ENCODE measurements around the gene SYNE3. TPM values are rescaled to one million over a fixed set of nuclear protein-coding genes. Genes with fewer than 3 reads are reported as not detected.
A peak's percentile ranks its signal among the peaks of the same experiment; 100 is the strongest.

The SYNE3 gene
- total and polyA plus RNA-seq, 5 donors from 2014 or later: 2.7 to 71.7 (median 4.1) TPM

- H3K9me3 Mint-ChIP-seq: no peaks in the 10 kb centered on the region
- peaks cover 20% of the 10 kb centered on the region for H3K36me3 Mint-ChIP-seq
- H3K4me3 ChIP-seq (ENCODE audit: low read depth, low read length): no peak overlapping the region
- no peak for ATAC-seq (ENCODE audit: low read depth in 2 of 2)
- H3K36me3 ChIP-seq (ENCODE audit: control insufficient read depth, insufficient read depth, low read length): peaks cover 7% of the 10 kb centered on the region
- peak overlapping the region; percentile 71 to 83 (median 82) for H3K27ac Mint-ChIP-seq
- no peak overlapping the region for H3K4me3 Mint-ChIP-seq
- no peaks in the 10 kb centered on the region for H3K27me3 Mint-ChIP-seq
- no peaks in the 10 kb centered on the region for H3K27me3 ChIP-seq (ENCODE audit: control insufficient read depth, insufficient read depth, low read length)
- H3K9me3 ChIP-seq (ENCODE audit: control insufficient read depth in 2 of 2, low read length in 2 of 2): no peaks in the 10 kb centered on the region
- DNase-seq: no peak
- H3K27ac ChIP-seq (ENCODE audit: insufficient read depth, low read length, poor library complexity, severe bottlenecking): no peak overlapping the region
- H3K4me1 ChIP-seq (ENCODE audit: control insufficient read depth, insufficient read depth, low read length, poor library complexity, severe bottlenecking): peaks cover 16% of the 10 kb centered on the region
- H3K4me1 Mint-ChIP-seq: peaks cover 19 to 86% (median 60%) of the 10 kb centered on the region in 4 donors
Observed at GRCh38 chr14:95487669-95488084, 28.8 kb downstream of the SYNE3 start.

- peaks cover 2% of the 10 kb centered on the region for H3K36me3 ChIP-seq (ENCODE audit: control insufficient read depth, insufficient read depth, low read length)
- H3K4me3 ChIP-seq (ENCODE audit: low read depth, low read length): no peak overlapping the region
- DNase-seq: no peak
- peaks cover 16% of the 10 kb centered on the region for H3K36me3 Mint-ChIP-seq
- no peaks in the 10 kb centered on the region for H3K27me3 Mint-ChIP-seq
- H3K4me1 Mint-ChIP-seq: peaks cover 18 to 83% (median 60%) of the 10 kb centered on the region in 4 donors
- H3K9me3 Mint-ChIP-seq: no peaks in the 10 kb centered on the region
- H3K9me3 ChIP-seq (ENCODE audit: control insufficient read depth in 2 of 2, low read length in 2 of 2): no peaks in the 10 kb centered on the region
- H3K27me3 ChIP-seq (ENCODE audit: control insufficient read depth, insufficient read depth, low read length): no peaks in the 10 kb centered on the region
- ATAC-seq (ENCODE audit: low read depth in 2 of 2): no peak
- H3K4me1 ChIP-seq (ENCODE audit: control insufficient read depth, insufficient read depth, low read length, poor library complexity, severe bottlenecking): peaks cover 16% of the 10 kb centered on the region
- no peak overlapping the region for H3K4me3 Mint-ChIP-seq
- H3K27ac Mint-ChIP-seq: peak overlapping the region; percentile 71 to 83 (median 82)
- no peak overlapping the region for H3K27ac ChIP-seq (ENCODE audit: insufficient read depth, low read length, poor library complexity, severe bottlenecking)
Observed at GRCh38 chr14:95486875-95487668, 29.4 kb downstream of the SYNE3 start.

- H3K4me3 ChIP-seq (ENCODE audit: low read depth, low read length): no peak overlapping the region
- H3K27me3 ChIP-seq (ENCODE audit: control insufficient read depth, insufficient read depth, low read length): no peaks in the 10 kb centered on the region
- H3K4me3 Mint-ChIP-seq: peak overlapping the region in 1 of 4 donors; percentile 35
- ATAC-seq (ENCODE audit: low read depth in 2 of 2) (no peak), DNase-seq (no peak)
- H3K9me3 ChIP-seq (ENCODE audit: control insufficient read depth in 2 of 2, low read length in 2 of 2): no peaks in the 10 kb centered on the region
- H3K9me3 Mint-ChIP-seq: peaks cover 0 to under 1% (median 0%) of the 10 kb centered on the region in 7 donors
- peaks cover 26% of the 10 kb centered on the region for H3K4me1 ChIP-seq (ENCODE audit: control insufficient read depth, insufficient read depth, low read length, poor library complexity, severe bottlenecking)
- peak overlapping the region; percentile 82 to 96 (median 90) for H3K27ac Mint-ChIP-seq
- no peaks in the 10 kb centered on the region for H3K27me3 Mint-ChIP-seq
- peaks cover 12 to 81% (median 56%) of the 10 kb centered on the region in 4 donors for H3K4me1 Mint-ChIP-seq
- H3K36me3 Mint-ChIP-seq: peaks cover 18% of the 10 kb centered on the region
- H3K36me3 ChIP-seq (ENCODE audit: control insufficient read depth, insufficient read depth, low read length): peaks cover 2% of the 10 kb centered on the region
- no peak overlapping the region for H3K27ac ChIP-seq (ENCODE audit: insufficient read depth, low read length, poor library complexity, severe bottlenecking)
Observed at GRCh38 chr14:95485222-95485819, 31.1 kb downstream of the SYNE3 start.

GRCh38 chr14:95484296-95484695 lies 32.2 kb downstream of the SYNE3 start:
- Histone ChIP-seq H3K36me3 (ENCODE audit: control insufficient read depth, insufficient read depth, low read length) (peaks cover 2% of the 10 kb centered on the region), H3K27ac (ENCODE audit: insufficient read depth, low read length, poor library complexity, severe bottlenecking) (no peak overlapping the region), H3K27me3 (ENCODE audit: control insufficient read depth, insufficient read depth, low read length) (no peaks in the 10 kb centered on the region), H3K4me3 (ENCODE audit: low read depth, low read length) (no peak overlapping the region), H3K4me1 (ENCODE audit: control insufficient read depth, insufficient read depth, low read length, poor library complexity, severe bottlenecking) (peaks cover 34% of the 10 kb centered on the region), H3K9me3 (ENCODE audit: control insufficient read depth in 2 of 2, low read length in 2 of 2) (no peaks in the 10 kb centered on the region)
- peaks cover 21% of the 10 kb centered on the region for H3K36me3 Mint-ChIP-seq
- peaks cover 12 to 84% (median 58%) of the 10 kb centered on the region in 4 donors for H3K4me1 Mint-ChIP-seq
- H3K4me3 Mint-ChIP-seq: no peak overlapping the region
- peaks cover 0 to 2% (median 0%) of the 10 kb centered on the region in 7 donors for H3K9me3 Mint-ChIP-seq
- H3K27me3 Mint-ChIP-seq: no peaks in the 10 kb centered on the region
- peak overlapping the region in 2 of 3 donors; percentile 82 to 88 for H3K27ac Mint-ChIP-seq
- ATAC-seq (ENCODE audit: low read depth in 2 of 2) (no peak), DNase-seq (no peak)

GRCh38 chr14:95483309-95484165 lies 32.9 kb downstream of the SYNE3 start:
- Mint-ChIP-seq H3K9me3 (peaks cover 0 to 2% (median 0%) of the 10 kb centered on the region in 7 donors), H3K4me3 (peak overlapping the region in 1 of 4 donors; percentile 39), H3K4me1 (peaks cover 12 to 83% (median 56%) of the 10 kb centered on the region in 4 donors), H3K36me3 (peaks cover 21% of the 10 kb centered on the region), H3K27me3 (no peaks in the 10 kb centered on the region), H3K27ac (peak overlapping the region; percentile 76 to 91 (median 82))
- Histone ChIP-seq H3K4me3 (ENCODE audit: low read depth, low read length) (no peak overlapping the region), H3K36me3 (ENCODE audit: control insufficient read depth, insufficient read depth, low read length) (peaks cover 2% of the 10 kb centered on the region), H3K27ac (ENCODE audit: insufficient read depth, low read length, poor library complexity, severe bottlenecking) (no peak overlapping the region), H3K9me3 (ENCODE audit: control insufficient read depth in 2 of 2, low read length in 2 of 2) (no peaks in the 10 kb centered on the region), H3K4me1 (ENCODE audit: control insufficient read depth, insufficient read depth, low read length, poor library complexity, severe bottlenecking) (peaks cover 32% of the 10 kb centered on the region), H3K27me3 (ENCODE audit: control insufficient read depth, insufficient read depth, low read length) (no peaks in the 10 kb centered on the region)
- DNase-seq (no peak), ATAC-seq (ENCODE audit: low read depth in 2 of 2) (no peak)

GRCh38 chr14:95482627-95483308 lies 33.7 kb downstream of the SYNE3 start:
- Histone ChIP-seq H3K36me3 (ENCODE audit: control insufficient read depth, insufficient read depth, low read length) (peaks cover 2% of the 10 kb centered on the region), H3K4me1 (ENCODE audit: control insufficient read depth, insufficient read depth, low read length, poor library complexity, severe bottlenecking) (peaks cover 34% of the 10 kb centered on the region)
- peaks cover 0 to 2% (median 0%) of the 10 kb centered on the region in 7 donors for H3K9me3 Mint-ChIP-seq

More at GRCh38 chr14:95482627-95483308, 33.7 kb downstream of the SYNE3 start:
- DNase-seq (no peak), ATAC-seq (ENCODE audit: low read depth in 2 of 2) (no peak)
- H3K27ac Mint-ChIP-seq: peak overlapping the region in 2 of 3 donors; percentile 71 to 76
- Histone ChIP-seq H3K9me3 (ENCODE audit: control insufficient read depth in 2 of 2, low read length in 2 of 2) (no peaks in the 10 kb centered on the region), H3K27me3 (ENCODE audit: control insufficient read depth, insufficient read depth, low read length) (no peaks in the 10 kb centered on the region), H3K27ac (ENCODE audit: insufficient read depth, low read length, poor library complexity, severe bottlenecking) (peak overlapping the region; percentile 63), H3K4me3 (ENCODE audit: low read depth, low read length) (no peak overlapping the region)
- no peaks in the 10 kb centered on the region for H3K27me3 Mint-ChIP-seq
- peaks cover 19% of the 10 kb centered on the region for H3K36me3 Mint-ChIP-seq
- peaks cover 12 to 84% (median 50%) of the 10 kb centered on the region in 4 donors for H3K4me1 Mint-ChIP-seq
- H3K4me3 Mint-ChIP-seq: no peak overlapping the region
